ENCODE measurements around the gene PRKD1.

- TF ChIP-seq CTCF (IDR thresholded peaks at IDR 0.05) (no peak), EZH2 (IDR thresholded peaks at IDR 0.05; ENCODE audit: borderline replicate concordance, insufficient read depth, low read depth, low read length, poor library complexity, severe bottlenecking) (no peak)
Measured at GRCh38 chr14:29687866-29688265, 239.8 kb downstream of the PRKD1 start.
